Femur (tissue), 1 donor: Measurements from ENCODE around the gene CNDP1.
"Not testable (repeated sequence)": the region's sequence is repeated elsewhere in the genome, so short reads cannot be mapped to it uniquely, and the experiment has no call there.

Experiments used
- DNase-seq: peaks from one replicate; pipeline ENCODE4 v3.0.0-alpha.2; 2017

CNDP1 gene

GRCh38 chr18:74546751-74547530, 12.6 kb downstream of the CNDP1 start:
- DNase-seq = no peak

GRCh38 chr18:74547860-74548259, 13.6 kb downstream of the CNDP1 start:
- DNase-seq = no peak

- no peak for DNase-seq
Measured at GRCh38 chr18:74549591-74550104, 15.3 kb downstream of the CNDP1 start.

GRCh38 chr18:74550886-74551285, 16.6 kb downstream of the CNDP1 start:
- DNase-seq = no peak

GRCh38 chr18:74551452-74551851, 17.2 kb downstream of the CNDP1 start:
- no peak for DNase-seq

GRCh38 chr18:74551936-74552555, 17.7 kb downstream of the CNDP1 start:
- DNase-seq = peak; percentile 87

- DNase-seq = no peak
Measured at GRCh38 chr18:74556126-74556525, 21.8 kb downstream of the CNDP1 start.

GRCh38 chr18:74558096-74558495, 23.8 kb downstream of the CNDP1 start:
- DNase-seq = no peak

GRCh38 chr18:74562131-74562730, 27.9 kb downstream of the CNDP1 start:
- no peak for DNase-seq

- no peak for DNase-seq
Measured at GRCh38 chr18:74562775-74563174, 28.5 kb downstream of the CNDP1 start.

- DNase-seq = no peak
Measured at GRCh38 chr18:74563999-74564398, 29.7 kb downstream of the CNDP1 start.

GRCh38 chr18:74565164-74565563, 30.9 kb downstream of the CNDP1 start:
- not testable (repeated sequence) for DNase-seq

- DNase-seq = not testable (repeated sequence)
Measured at GRCh38 chr18:74565993-74566392, 31.7 kb downstream of the CNDP1 start.

GRCh38 chr18:74567822-74568221, 33.5 kb downstream of the CNDP1 start:
- no peak for DNase-seq

- DNase-seq = no peak
Measured at GRCh38 chr18:74569401-74569800, 35.1 kb downstream of the CNDP1 start.

- DNase-seq = no peak
Measured at GRCh38 chr18:74570266-74570665, 36.0 kb downstream of the CNDP1 start.

GRCh38 chr18:74571895-74572680, 37.8 kb downstream of the CNDP1 start:
- DNase-seq = no peak

- DNase-seq = no peak
Measured at GRCh38 chr18:74573053-74573452, 38.8 kb downstream of the CNDP1 start.

GRCh38 chr18:74574916-74575315, 40.6 kb downstream of the CNDP1 start:
- DNase-seq = no peak

GRCh38 chr18:74577019-74577418, 42.7 kb downstream of the CNDP1 start:
- DNase-seq = no peak

GRCh38 chr18:74579496-74580065, 45.3 kb downstream of the CNDP1 start:
- no peak for DNase-seq

- no peak for DNase-seq
Measured at GRCh38 chr18:74582642-74583041, 48.3 kb downstream of the CNDP1 start.

- DNase-seq = no peak
Measured at GRCh38 chr18:74587441-74587840, 53.1 kb downstream of the CNDP1 start.
